ENCODE results near the gene NUCKS1.

The NUCKS1 gene

GRCh38 chr1:205678286-205679111 lies 71.5 kb downstream of the NUCKS1 start:
- peak overlapping the region; percentile 88 for H3K4me3 ChIP-seq (ENCODE audit: low read depth, low read length)
- H3K9ac ChIP-seq (ENCODE audit: low read length) = peak overlapping the region; percentile 60
- no peaks in the 10 kb centered on the region for H3K9me3 ChIP-seq (ENCODE audit: control insufficient read depth, insufficient read depth, low read depth, low read length)

GRCh38 chr1:205677167-205677566 lies 72.8 kb downstream of the NUCKS1 start:
- H3K9me3 ChIP-seq (ENCODE audit: control insufficient read depth, insufficient read depth, low read depth, low read length) = no peaks in the 10 kb centered on the region
- H3K4me1 ChIP-seq (ENCODE audit: control insufficient read depth, insufficient read depth, low read length) = peaks cover 41% of the 10 kb centered on the region
- H3K27ac ChIP-seq (ENCODE audit: low read depth, low read length) = no peak overlapping the region
- H3K36me3 ChIP-seq (ENCODE audit: control insufficient read depth, insufficient read depth, low read length) = no peaks in the 10 kb centered on the region
- peaks cover 4% of the 10 kb centered on the region; the same call in 1 of the 2 replicates for H3K27me3 ChIP-seq (ENCODE audit: control insufficient read depth, insufficient read depth, low read length)
- no peak overlapping the region for H3K4me3 ChIP-seq (ENCODE audit: low read depth, low read length)
- no peak overlapping the region for H3K9ac ChIP-seq (ENCODE audit: low read length)

More at GRCh38 chr1:205678286-205679111, 71.5 kb downstream of the NUCKS1 start:
- Histone ChIP-seq H3K27ac (ENCODE audit: low read depth, low read length) (no peak overlapping the region), H3K27me3 (ENCODE audit: control insufficient read depth, insufficient read depth, low read length) (peaks cover 4% of the 10 kb centered on the region; the same call in 1 of the 2 replicates), H3K36me3 (ENCODE audit: control insufficient read depth, insufficient read depth, low read length) (no peaks in the 10 kb centered on the region), H3K4me1 (ENCODE audit: control insufficient read depth, insufficient read depth, low read length) (peaks cover 34% of the 10 kb centered on the region)

- Histone ChIP-seq H3K4me1 (ENCODE audit: control insufficient read depth, insufficient read depth, low read length) (peaks cover 47% of the 10 kb centered on the region), H3K27ac (ENCODE audit: low read depth, low read length) (no peak overlapping the region), H3K4me3 (ENCODE audit: low read depth, low read length) (no peak overlapping the region), H3K9me3 (ENCODE audit: control insufficient read depth, insufficient read depth, low read depth, low read length) (no peaks in the 10 kb centered on the region), H3K9ac (ENCODE audit: low read length) (no peak overlapping the region), H3K27me3 (ENCODE audit: control insufficient read depth, insufficient read depth, low read length) (peaks cover 2% of the 10 kb centered on the region; the same call in 1 of the 2 replicates), H3K36me3 (ENCODE audit: control insufficient read depth, insufficient read depth, low read length) (no peaks in the 10 kb centered on the region)
Observed at GRCh38 chr1:205676597-205676996, 73.4 kb downstream of the NUCKS1 start.

GRCh38 chr1:205676002-205676401 lies 74.0 kb downstream of the NUCKS1 start:
- H3K36me3 ChIP-seq (ENCODE audit: control insufficient read depth, insufficient read depth, low read length) = no peaks in the 10 kb centered on the region
- H3K9me3 ChIP-seq (ENCODE audit: control insufficient read depth, insufficient read depth, low read depth, low read length) = no peaks in the 10 kb centered on the region
- H3K27ac ChIP-seq (ENCODE audit: low read depth, low read length) = no peak overlapping the region
- H3K4me1 ChIP-seq (ENCODE audit: control insufficient read depth, insufficient read depth, low read length) = peaks cover 53% of the 10 kb centered on the region
- no peak overlapping the region for H3K9ac ChIP-seq (ENCODE audit: low read length)
- H3K27me3 ChIP-seq (ENCODE audit: control insufficient read depth, insufficient read depth, low read length) = no peaks in the 10 kb centered on the region
- H3K4me3 ChIP-seq (ENCODE audit: low read depth, low read length) = no peak overlapping the region

- no peak overlapping the region for H3K27ac ChIP-seq (ENCODE audit: low read depth, low read length)
- no peaks in the 10 kb centered on the region for H3K36me3 ChIP-seq (ENCODE audit: control insufficient read depth, insufficient read depth, low read length)
- no peaks in the 10 kb centered on the region for H3K27me3 ChIP-seq (ENCODE audit: control insufficient read depth, insufficient read depth, low read length)
- peaks cover 58% of the 10 kb centered on the region for H3K4me1 ChIP-seq (ENCODE audit: control insufficient read depth, insufficient read depth, low read length)
- H3K9me3 ChIP-seq (ENCODE audit: control insufficient read depth, insufficient read depth, low read depth, low read length) = no peaks in the 10 kb centered on the region
- H3K9ac ChIP-seq (ENCODE audit: low read length) = no peak overlapping the region
- H3K4me3 ChIP-seq (ENCODE audit: low read depth, low read length) = no peak overlapping the region
Observed at GRCh38 chr1:205675247-205675646, 74.7 kb downstream of the NUCKS1 start.

- no peak overlapping the region for H3K27ac ChIP-seq (ENCODE audit: low read depth, low read length)
Observed at GRCh38 chr1:205672970-205673369, 77.0 kb downstream of the NUCKS1 start.

GRCh38 chr1:205672395-205672889 lies 77.5 kb downstream of the NUCKS1 start:
- H3K27ac ChIP-seq (ENCODE audit: low read depth, low read length) = no peak overlapping the region; the same call in 1 of the 2 replicates
- no peaks in the 10 kb centered on the region for H3K27me3 ChIP-seq (ENCODE audit: control insufficient read depth, insufficient read depth, low read length)
- H3K4me1 ChIP-seq (ENCODE audit: control insufficient read depth, insufficient read depth, low read length) = peaks cover 66% of the 10 kb centered on the region
- H3K36me3 ChIP-seq (ENCODE audit: control insufficient read depth, insufficient read depth, low read length) = no peaks in the 10 kb centered on the region
- no peaks in the 10 kb centered on the region for H3K9me3 ChIP-seq (ENCODE audit: control insufficient read depth, insufficient read depth, low read depth, low read length)
- no peak overlapping the region for H3K9ac ChIP-seq (ENCODE audit: low read length)
- no peak overlapping the region for H3K4me3 ChIP-seq (ENCODE audit: low read depth, low read length)

More at GRCh38 chr1:205672970-205673369, 77.0 kb downstream of the NUCKS1 start:
- Histone ChIP-seq H3K9ac (ENCODE audit: low read length) (no peak overlapping the region), H3K4me3 (ENCODE audit: low read depth, low read length) (no peak overlapping the region), H3K27me3 (ENCODE audit: control insufficient read depth, insufficient read depth, low read length) (no peaks in the 10 kb centered on the region), H3K9me3 (ENCODE audit: control insufficient read depth, insufficient read depth, low read depth, low read length) (no peaks in the 10 kb centered on the region), H3K4me1 (ENCODE audit: control insufficient read depth, insufficient read depth, low read length) (peaks cover 66% of the 10 kb centered on the region), H3K36me3 (ENCODE audit: control insufficient read depth, insufficient read depth, low read length) (no peaks in the 10 kb centered on the region)

GRCh38 chr1:205670611-205671430 lies 79.2 kb downstream of the NUCKS1 start:
- no peaks in the 10 kb centered on the region for H3K9me3 ChIP-seq (ENCODE audit: control insufficient read depth, insufficient read depth, low read depth, low read length)
- H3K4me3 ChIP-seq (ENCODE audit: low read depth, low read length) = peak overlapping the region; percentile 38
- peaks cover 56% of the 10 kb centered on the region for H3K4me1 ChIP-seq (ENCODE audit: control insufficient read depth, insufficient read depth, low read length)
- no peaks in the 10 kb centered on the region for H3K36me3 ChIP-seq (ENCODE audit: control insufficient read depth, insufficient read depth, low read length)
- H3K9ac ChIP-seq (ENCODE audit: low read length) = peak overlapping the region; percentile 42
- H3K27ac ChIP-seq (ENCODE audit: low read depth, low read length) = peak overlapping the region; percentile 64
- no peaks in the 10 kb centered on the region for H3K27me3 ChIP-seq (ENCODE audit: control insufficient read depth, insufficient read depth, low read length)

- no peak overlapping the region for H3K9ac ChIP-seq (ENCODE audit: low read length)
- no peaks in the 10 kb centered on the region for H3K9me3 ChIP-seq (ENCODE audit: control insufficient read depth, insufficient read depth, low read depth, low read length)
- no peaks in the 10 kb centered on the region for H3K27me3 ChIP-seq (ENCODE audit: control insufficient read depth, insufficient read depth, low read length)
- peaks cover 59% of the 10 kb centered on the region for H3K4me1 ChIP-seq (ENCODE audit: control insufficient read depth, insufficient read depth, low read length)
- H3K4me3 ChIP-seq (ENCODE audit: low read depth, low read length) = peak overlapping the region; percentile 38; the same call in 1 of the 2 replicates
- H3K36me3 ChIP-seq (ENCODE audit: control insufficient read depth, insufficient read depth, low read length) = no peaks in the 10 kb centered on the region
- H3K27ac ChIP-seq (ENCODE audit: low read depth, low read length) = peak overlapping the region; percentile 64; the same call in 1 of the 2 replicates
Observed at GRCh38 chr1:205670150-205670446, 79.9 kb downstream of the NUCKS1 start.

- H3K9me3 ChIP-seq (ENCODE audit: control insufficient read depth, insufficient read depth, low read depth, low read length) = no peaks in the 10 kb centered on the region
Observed at GRCh38 chr1:205669341-205670149, 80.4 kb downstream of the NUCKS1 start.

More at GRCh38 chr1:205669341-205670149, 80.4 kb downstream of the NUCKS1 start:
- H3K27me3 ChIP-seq (ENCODE audit: control insufficient read depth, insufficient read depth, low read length) = no peaks in the 10 kb centered on the region
- peaks cover 59% of the 10 kb centered on the region for H3K4me1 ChIP-seq (ENCODE audit: control insufficient read depth, insufficient read depth, low read length)
- H3K36me3 ChIP-seq (ENCODE audit: control insufficient read depth, insufficient read depth, low read length) = no peaks in the 10 kb centered on the region
- H3K9ac ChIP-seq (ENCODE audit: low read length) = peak overlapping the region; percentile 27
- peak overlapping the region; percentile 38; the same call in 1 of the 2 replicates for H3K4me3 ChIP-seq (ENCODE audit: low read depth, low read length)
- H3K27ac ChIP-seq (ENCODE audit: low read depth, low read length) = peak overlapping the region; percentile 64; the same call in 1 of the 2 replicates
